PC-3 (cell line): ENCODE data around the gene SLC10A4. TPM values are rescaled to one million over a fixed set of nuclear protein-coding genes. Genes with fewer than 3 reads are reported as not detected.

Source experiments
- ATAC-seq: fragments of 200-7000 bp; cut with Tn5 transposase; 2 replicates; pipeline ENCODE4 v1.9.1; 2020; ENCODE audit warnings: mild to moderate bottlenecking, moderate library complexity
- BruUV-seq: library from RNA; stranded (reverse); fragments of 400-500 nt; replicated peaks from 2 replicates; lab custom pipeline; 2021; lab: Mats Ljungman, UMichigan
- CTCF ChIA-PET: fragments of 300-600 bp; sonication (Branson Sonifier 250); formaldehyde crosslinking; loops from one replicate; lab custom pipeline; 2022; ENCODE audit warnings: antibody characterized with exemption; lab: Charles Lee
- POLR2A ChIA-PET: fragments of 300-600 bp; sonication (Branson Sonifier 250); formaldehyde crosslinking; loops from one replicate; lab custom pipeline; 2022; ENCODE audit warnings: antibody characterized with exemption; ENCODE audit not compliant: unreplicated experiment; lab: Charles Lee
- DNase-seq: peaks from one replicate; pipeline ENCODE4 v3.0.0-alpha.2; 2015
- H2AFZ ChIP-seq: fragments of 300-600 bp; sonication (generic); 2 replicates; pipeline ENCODE4 v1.6.0; 2016; ENCODE audit warnings: antibody characterized with exemption, low read length
- H3F3A ChIP-seq: fragments of 300-600 bp; sonication (generic); one replicate; pipeline ENCODE4 v1.6.0; 2017; ENCODE audit warnings: antibody characterized with exemption, low read length, control low read depth, mild to moderate bottlenecking; ENCODE audit not compliant: unreplicated experiment
- H3K27ac ChIP-seq: fragments of 300-600 bp; sonication (generic); 2 replicates; pipeline ENCODE4 v1.5.1; 2016; ENCODE audit warnings: mild to moderate bottlenecking, low read length
- H3K27me3 ChIP-seq: fragments of 300-600 bp; sonication (generic); 2 replicates; pipeline ENCODE4 v1.6.1; 2016; ENCODE audit warnings: low read length, mixed read lengths
- H3K36me3 ChIP-seq: fragments of 300-600 bp; sonication (generic); 2 replicates; pipeline ENCODE4 v1.6.1; 2016; ENCODE audit warnings: low read depth, mixed run types, low read length, mixed read lengths
- H3K4me1 ChIP-seq: fragments of 300-600 bp; sonication (generic); 2 replicates; pipeline ENCODE4 v1.5.1; 2016; ENCODE audit warnings: low read length; ENCODE audit not compliant: insufficient read depth
- H3K4me2 ChIP-seq: fragments of 300-600 bp; sonication (generic); 2 replicates; pipeline ENCODE4 v1.6.0; 2016; ENCODE audit warnings: low read length
- H3K4me3 ChIP-seq: fragments of 300-600 bp; sonication (generic); 2 replicates; pipeline ENCODE4 v1.5.1; 2016; ENCODE audit warnings: mild to moderate bottlenecking, low read length, mixed read lengths
- H3K79me2 ChIP-seq: fragments of 300-600 bp; sonication (generic); 2 replicates; pipeline ENCODE4 v1.6.1; 2017; ENCODE audit warnings: low read length, mixed read lengths
- H3K9ac ChIP-seq: fragments of 300-600 bp; sonication (generic); 2 replicates; pipeline ENCODE4 v1.6.0; 2016; ENCODE audit warnings: mild to moderate bottlenecking, low read length
- H3K9me2 ChIP-seq: fragments of 300-600 bp; sonication (generic); replicated peaks from 2 replicates; pipeline ENCODE4 v1.6.1; 2016; ENCODE audit warnings: mixed run types, low read length, mixed read lengths
- H3K9me3 ChIP-seq: fragments of 300-600 bp; sonication (generic); 2 replicates; pipeline ENCODE4 v1.6.1; 2016; ENCODE audit warnings: low read length, mixed read lengths
- H4K20me1 ChIP-seq: fragments of 300-600 bp; sonication (generic); 2 replicates; pipeline ENCODE4 v1.6.1; 2016; ENCODE audit warnings: low read length, mixed read lengths
- CTCF ChIP-seq: fragments of 300-600 bp; sonication (generic); conservative IDR thresholded peaks from 2 replicates; pipeline ENCODE4 v1.5.1; 2017; ENCODE audit warnings: antibody characterized with exemption, low read depth, mild to moderate bottlenecking, low read length
- EZH2 ChIP-seq: fragments of 300-600 bp; sonication (generic); IDR thresholded peaks from one replicate; pipeline ENCODE4 v1.6.1; 2017; ENCODE audit warnings: antibody characterized with exemption, mild to moderate bottlenecking, low read length; ENCODE audit not compliant: unreplicated experiment
- EZH2phosphoT487 ChIP-seq: fragments of 300-600 bp; sonication (generic); IDR thresholded peaks from 2 replicates; pipeline ENCODE4 v1.6.1; 2018; ENCODE audit warnings: mild to moderate bottlenecking, antibody characterized with exemption, low read length, borderline replicate concordance
- intact Hi-C: fragments of 100-400 bp; cut with micrococcal nuclease; formaldehyde crosslinking; loops from 2 replicates; pipeline ENCODE4 v1.9.0; 2023
- total RNA-seq: library from RNA; depleted of rRNA; stranded (reverse); fragments of >200 nt; gene quantifications from 2 replicates; pipeline ENCODE4 v1.2.3, GENCODE V29; 2014

Gene SLC10A4
- total RNA-seq, 1 experiment from 2014 or later = not detected

GRCh38 chr4:48491514-48492176 is 8.5 kb downstream of the SLC10A4 start:
- no peaks in the 10 kb centered on the region for H3K9me2 ChIP-seq
- no peak overlapping the region for H3K4me2 ChIP-seq
- no peak overlapping the region for H2AFZ ChIP-seq
- H3K9ac ChIP-seq = no peak overlapping the region
- intact Hi-C loops = no loop called here
- H3K4me1 ChIP-seq = no peaks in the 10 kb centered on the region
- ATAC-seq (no peak), DNase-seq (no peak)
- no peaks in the 10 kb centered on the region for H3K27me3 ChIP-seq
- H3K27ac ChIP-seq = no peak overlapping the region
- POLR2A ChIA-PET = no interaction called here
- BruUV-seq = no TSS peak
- TF ChIP-seq EZH2 (no peak), EZH2phosphoT487 (no peak), CTCF (no peak)
- no peaks in the 10 kb centered on the region for H4K20me1 ChIP-seq
- H3K36me3 ChIP-seq = no peaks in the 10 kb centered on the region
- no peak overlapping the region for H3K4me3 ChIP-seq
- no peaks in the 10 kb centered on the region for H3K9me3 ChIP-seq
- no peaks in the 10 kb centered on the region for H3F3A ChIP-seq
- CTCF ChIA-PET = no interaction called here
- no peaks in the 10 kb centered on the region for H3K79me2 ChIP-seq

- no peaks in the 10 kb centered on the region for H3F3A ChIP-seq
- no peak overlapping the region for H3K4me2 ChIP-seq
- DNase-seq (no peak), ATAC-seq (no peak)
- no peaks in the 10 kb centered on the region for H3K4me1 ChIP-seq
- H3K9me2 ChIP-seq = no peaks in the 10 kb centered on the region
- CTCF ChIA-PET = no interaction called here
- no peak overlapping the region for H2AFZ ChIP-seq
- no peak overlapping the region for H3K27ac ChIP-seq
- BruUV-seq = TSS peak; percentile 19
- intact Hi-C loops = no loop called here
- POLR2A ChIA-PET = no interaction called here
- no peak overlapping the region for H3K9ac ChIP-seq
- H3K9me3 ChIP-seq = no peaks in the 10 kb centered on the region
- no peaks in the 10 kb centered on the region for H4K20me1 ChIP-seq
- no peak overlapping the region for H3K4me3 ChIP-seq
- H3K36me3 ChIP-seq = no peaks in the 10 kb centered on the region
- no peak for TF ChIP-seq EZH2
- TF ChIP-seq CTCF = no peak
- no peak for TF ChIP-seq EZH2phosphoT487
- H3K27me3 ChIP-seq = no peaks in the 10 kb centered on the region
- no peaks in the 10 kb centered on the region for H3K79me2 ChIP-seq
These were observed 10.4 kb downstream of the SLC10A4 start for GRCh38 chr4:48493452-48494100.

- no TSS peak for BruUV-seq
- ATAC-seq (no peak), DNase-seq (no peak)
- POLR2A ChIA-PET = no interaction called here
- H3K9me3 ChIP-seq = no peaks in the 10 kb centered on the region
- H3K27ac ChIP-seq = no peak overlapping the region
- H3K27me3 ChIP-seq = no peaks in the 10 kb centered on the region
- H2AFZ ChIP-seq = no peak overlapping the region
- CTCF ChIA-PET = no interaction called here
- peaks cover 10% of the 10 kb centered on the region; the same call in 1 of the 2 replicates for H3K36me3 ChIP-seq
- intact Hi-C loops = no loop called here
- TF ChIP-seq EZH2 (no peak), EZH2phosphoT487 (no peak), CTCF (no peak)
- no peaks in the 10 kb centered on the region for H3F3A ChIP-seq
- H3K9ac ChIP-seq = no peak overlapping the region
- no peak overlapping the region for H3K4me3 ChIP-seq
- H3K79me2 ChIP-seq = no peaks in the 10 kb centered on the region
- H3K4me1 ChIP-seq = no peaks in the 10 kb centered on the region
- no peak overlapping the region for H3K4me2 ChIP-seq
- no peaks in the 10 kb centered on the region for H3K9me2 ChIP-seq
- no peaks in the 10 kb centered on the region for H4K20me1 ChIP-seq
These were observed 12.8 kb downstream of the SLC10A4 start for GRCh38 chr4:48495941-48496340.
